HG03521 (cell line): ENCODE measurements around the gene ZBTB46.
"Not testable (repeated sequence)": the region's sequence is repeated elsewhere in the genome, so short reads cannot be mapped to it uniquely, and the experiment has no call there.

ENCODE experiments used
- ATAC-seq: cut with Tn5 transposase; IDR thresholded peaks from one replicate; pipeline ENCODE4 v1.9.1; 2021; ENCODE audit warnings: mild to moderate bottlenecking, moderate library complexity; ENCODE audit not compliant: unreplicated experiment

The ZBTB46 gene

GRCh38 chr20:63737695-63737944 lies 93.4 kb downstream of the ZBTB46 start:
- no peak for ATAC-seq

DNA sequence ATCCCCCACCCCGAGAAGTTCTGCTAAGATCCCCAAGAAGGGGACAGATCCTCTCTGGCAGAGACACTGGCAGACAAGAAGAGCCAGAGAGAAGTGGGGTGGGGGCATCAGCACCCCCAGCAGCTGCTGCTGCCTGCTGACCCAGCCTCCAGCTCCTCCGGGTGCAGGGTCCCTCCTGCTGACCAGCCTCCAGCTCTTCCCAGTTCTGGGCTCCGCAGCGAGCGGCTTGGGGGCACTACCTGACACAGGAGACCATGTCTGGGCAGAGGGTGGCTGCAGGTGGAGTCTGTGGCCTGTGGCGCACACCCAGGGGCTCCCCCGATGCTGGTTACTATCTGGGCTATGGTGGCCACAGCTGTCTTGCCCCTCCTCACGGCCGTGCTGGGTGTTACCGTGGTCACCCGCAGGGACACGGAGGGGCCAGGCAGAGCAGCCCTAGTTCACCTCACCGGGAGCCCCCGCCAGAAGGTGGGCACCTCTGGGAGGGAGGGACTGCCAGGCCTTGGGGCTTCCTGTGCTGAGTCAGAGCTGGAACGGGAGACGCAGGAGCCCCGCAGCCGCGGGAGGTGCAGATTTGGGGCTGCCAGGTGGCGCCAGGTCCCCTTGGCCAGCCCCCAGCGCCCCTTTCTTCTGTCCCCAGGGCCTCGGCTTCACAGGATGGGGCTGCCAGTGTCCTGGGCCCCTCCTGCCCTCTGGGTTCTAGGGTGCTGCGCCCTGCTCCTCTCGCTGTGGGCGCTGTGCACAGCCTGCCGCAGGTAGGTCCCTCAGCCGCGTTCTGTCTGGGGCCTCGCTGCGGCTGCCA lies 94.0 kb downstream of the ZBTB46 start:
- no peak for ATAC-seq

DNA sequence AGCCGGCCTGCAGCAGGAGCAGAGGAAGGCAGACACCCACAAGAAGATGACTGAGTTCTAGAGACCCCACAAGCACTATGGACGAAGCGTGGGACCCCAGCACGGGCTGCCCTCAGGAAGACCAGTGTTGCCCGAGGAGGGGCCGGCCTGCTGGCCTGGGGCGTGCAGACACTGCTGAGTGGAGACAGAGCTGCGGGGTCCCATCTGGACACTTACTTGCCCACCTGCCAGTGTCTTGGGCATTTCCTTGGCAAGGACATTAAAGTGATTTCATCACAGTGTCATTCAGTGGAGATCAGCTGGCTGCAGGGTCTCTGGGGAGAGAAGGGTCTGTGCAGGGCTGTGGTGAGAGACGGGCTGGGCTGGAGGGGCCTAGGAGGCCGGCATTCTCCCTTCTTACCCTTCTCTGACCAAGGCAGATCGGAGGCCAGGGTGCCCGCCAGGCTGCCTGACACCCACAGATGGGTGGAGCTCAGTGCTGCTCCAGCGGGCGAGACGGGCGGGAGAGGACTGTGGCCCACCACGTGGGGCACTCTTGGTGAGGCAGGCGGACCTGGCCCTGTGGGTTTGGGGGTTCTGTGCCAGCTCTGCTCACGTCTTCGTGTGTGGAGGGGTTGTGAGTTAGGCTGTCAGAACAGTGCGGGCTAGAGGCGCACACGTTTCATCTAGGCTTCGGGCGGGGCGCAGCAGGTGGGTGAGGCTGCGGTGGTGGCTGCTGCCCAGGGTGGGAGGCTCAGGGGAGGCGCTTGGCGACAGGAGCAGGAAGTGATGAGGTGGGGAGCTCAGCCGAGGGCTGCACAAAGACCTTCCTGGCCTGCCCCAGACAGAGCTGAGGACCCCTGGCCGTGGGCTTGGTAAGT lies 95.0 kb downstream of the ZBTB46 start, which contains the start of gene LIME1:
Gene LIME1 (plus strand): TSS at position 806 of the 860 bp plus-strand sequence. CDS start 886 bp downstream, outside the sequence.
- ATAC-seq = no peak

DNA sequence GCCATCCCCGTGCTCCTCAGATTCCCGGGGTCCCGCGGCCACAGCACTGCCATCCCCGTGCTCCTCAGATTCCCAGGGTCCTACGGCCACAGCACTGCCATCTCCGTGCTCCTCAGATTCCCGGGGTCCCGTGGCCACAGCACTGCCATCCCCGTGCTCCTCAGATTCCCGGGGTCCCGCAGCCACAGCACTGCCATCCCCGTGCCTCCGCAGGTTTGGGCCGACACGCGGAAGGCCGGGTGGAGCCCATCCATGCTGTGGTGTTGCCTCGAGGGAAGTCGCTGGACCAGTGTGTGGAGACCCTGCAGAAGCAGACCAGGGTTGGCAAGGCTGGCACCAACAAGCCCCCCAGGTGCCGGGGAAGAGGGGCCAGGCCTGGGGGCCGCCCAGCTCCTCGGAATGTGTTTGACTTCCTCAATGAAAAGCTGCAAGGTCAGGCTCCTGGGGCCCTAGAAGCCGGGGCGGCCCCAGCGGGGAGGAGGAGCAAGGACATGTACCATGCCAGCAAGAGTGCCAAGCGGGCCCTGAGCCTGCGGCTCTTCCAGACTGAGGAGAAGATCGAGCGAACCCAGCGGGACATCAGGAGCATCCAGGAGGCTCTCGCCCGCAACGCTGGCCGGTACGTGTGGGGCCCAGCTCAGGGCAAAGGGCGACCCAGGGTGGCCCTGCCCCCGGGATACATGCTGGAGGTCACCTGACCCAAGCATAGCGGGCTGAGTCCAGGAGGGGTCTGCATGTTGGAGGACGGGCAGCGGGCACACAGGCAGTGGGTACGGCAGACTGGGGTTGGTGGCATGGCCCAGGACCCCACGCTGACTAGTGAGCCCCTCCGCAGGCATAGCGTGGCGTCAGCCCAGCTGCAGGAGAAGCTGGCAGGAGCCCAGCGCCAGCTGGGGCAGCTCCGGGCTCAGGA lies 95.9 kb downstream of the ZBTB46 start:
- ATAC-seq = no peak

DNA sequence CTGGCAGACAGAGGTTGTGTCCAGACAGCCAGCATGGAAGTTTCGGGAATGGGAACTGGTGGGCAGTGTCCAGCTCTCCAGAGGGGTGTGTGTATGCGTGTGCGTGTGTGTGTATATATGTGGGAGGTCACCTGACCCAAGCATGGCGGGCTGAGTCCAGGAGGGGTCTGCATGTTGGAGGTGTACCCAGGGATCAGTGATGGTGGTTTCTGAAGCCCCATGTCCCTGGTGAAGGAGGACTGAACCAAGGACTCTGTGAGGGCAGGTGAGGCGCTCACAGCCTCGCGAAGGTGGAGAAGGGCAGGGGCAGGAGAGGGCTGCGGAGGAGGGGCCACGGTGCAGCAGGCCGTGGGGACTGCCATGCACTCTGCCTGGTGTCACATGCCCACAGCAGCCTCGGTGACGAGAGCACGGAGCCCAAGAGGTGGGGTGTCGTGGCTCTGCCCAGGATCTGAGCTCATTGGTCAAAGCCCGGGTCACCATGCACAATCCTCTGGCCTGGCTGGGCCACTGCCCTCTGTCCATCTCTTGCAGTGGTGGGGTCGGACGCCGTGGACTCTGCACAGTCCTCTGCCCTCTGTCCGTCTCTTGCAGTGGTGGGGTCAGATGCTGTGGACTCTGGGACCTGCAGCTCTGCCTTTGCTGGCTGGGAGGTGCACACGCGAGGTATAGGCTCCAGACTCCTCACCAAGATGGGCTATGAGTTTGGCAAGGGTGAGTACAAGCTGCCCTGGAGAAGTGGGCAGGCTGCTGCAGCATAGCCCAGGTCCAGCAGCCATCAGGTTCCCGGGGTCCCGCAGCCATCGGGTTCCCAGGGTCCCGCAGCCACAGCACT lies 96.7 kb downstream of the ZBTB46 start:
- no peak for ATAC-seq

DNA sequence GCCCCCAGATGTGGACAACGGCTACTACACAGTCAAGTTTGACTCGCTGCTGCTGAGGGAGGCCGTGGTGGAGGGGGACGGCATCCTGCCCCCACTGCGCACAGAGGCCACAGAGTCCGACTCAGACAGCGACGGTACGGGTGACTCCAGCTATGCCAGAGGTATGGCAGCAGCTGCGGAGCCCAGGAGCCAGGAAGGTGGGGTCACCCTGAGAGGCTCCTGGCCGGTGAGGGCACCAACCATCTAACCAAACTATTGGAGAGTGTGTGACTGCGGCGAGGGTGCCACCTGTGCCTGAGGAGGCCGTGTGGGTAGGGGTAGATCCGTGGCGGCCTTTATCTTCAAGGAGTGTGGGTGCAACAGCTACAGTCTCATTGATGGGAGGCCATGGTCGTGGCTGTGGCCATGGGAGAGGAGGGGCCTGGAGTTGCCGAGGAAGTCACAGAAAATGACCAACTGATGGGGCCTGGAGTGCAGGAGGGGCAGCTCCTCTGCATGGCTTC lies 97.4 kb downstream of the ZBTB46 start:
- no peak for ATAC-seq

GRCh38 chr20:63733117-63733516 lies 97.9 kb downstream of the ZBTB46 start:
- no peak for ATAC-seq

GRCh38 chr20:63732118-63733095 lies 98.7 kb downstream of the ZBTB46 start:
- ATAC-seq = no peak

- ATAC-seq = no peak
These were observed 99.7 kb downstream of the ZBTB46 start for GRCh38 chr20:63731410-63731809.

GRCh38 chr20:63730189-63730733 lies 100.8 kb downstream of the ZBTB46 start:
- ATAC-seq = not testable (repeated sequence)

- not testable (repeated sequence) for ATAC-seq
These were observed 108.0 kb downstream of the ZBTB46 start for GRCh38 chr20:63722967-63723622.

DNA sequence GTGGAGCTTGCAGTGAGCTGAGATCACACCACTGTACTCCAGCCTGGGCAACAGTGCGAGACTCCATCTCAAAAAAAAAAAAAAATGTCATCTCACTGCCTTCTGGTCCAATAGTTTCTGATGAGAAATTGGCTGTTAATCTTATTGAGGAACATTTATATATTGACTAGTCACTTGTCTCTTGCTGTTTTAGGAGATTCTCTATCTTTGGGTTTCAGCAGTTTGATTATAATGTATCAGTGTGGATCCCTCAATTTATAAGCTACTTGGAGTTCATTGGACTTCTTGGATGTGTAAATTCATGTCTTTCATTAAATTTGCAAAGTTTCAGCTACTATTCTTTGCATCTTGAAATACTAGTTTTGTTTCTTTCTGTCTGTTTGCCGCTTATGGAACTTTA lies 112.1 kb downstream of the ZBTB46 start:
- ATAC-seq = no peak

DNA sequence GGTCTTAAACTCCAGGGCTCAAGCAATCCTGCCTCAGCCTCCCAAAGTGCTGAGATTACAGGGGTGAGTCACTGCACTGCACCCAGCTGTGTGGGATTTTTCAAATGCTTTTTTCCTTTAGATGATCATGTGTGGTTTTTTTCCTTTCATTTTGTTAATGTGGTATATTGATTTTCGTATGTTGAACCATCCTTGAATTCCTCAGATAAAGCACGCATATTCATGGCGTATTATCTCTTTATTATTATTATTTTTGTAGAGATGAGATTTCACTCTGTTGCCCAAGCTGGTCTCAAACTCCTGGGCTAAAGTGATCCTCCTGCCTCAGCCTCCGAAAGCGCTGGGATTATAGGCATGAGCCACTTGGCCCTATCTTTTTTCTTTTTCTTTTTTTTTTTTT lies 116.2 kb downstream of the ZBTB46 start:
- ATAC-seq = no peak

GRCh38 chr20:63712191-63712590 lies 118.9 kb downstream of the ZBTB46 start:
- no peak for ATAC-seq

DNA sequence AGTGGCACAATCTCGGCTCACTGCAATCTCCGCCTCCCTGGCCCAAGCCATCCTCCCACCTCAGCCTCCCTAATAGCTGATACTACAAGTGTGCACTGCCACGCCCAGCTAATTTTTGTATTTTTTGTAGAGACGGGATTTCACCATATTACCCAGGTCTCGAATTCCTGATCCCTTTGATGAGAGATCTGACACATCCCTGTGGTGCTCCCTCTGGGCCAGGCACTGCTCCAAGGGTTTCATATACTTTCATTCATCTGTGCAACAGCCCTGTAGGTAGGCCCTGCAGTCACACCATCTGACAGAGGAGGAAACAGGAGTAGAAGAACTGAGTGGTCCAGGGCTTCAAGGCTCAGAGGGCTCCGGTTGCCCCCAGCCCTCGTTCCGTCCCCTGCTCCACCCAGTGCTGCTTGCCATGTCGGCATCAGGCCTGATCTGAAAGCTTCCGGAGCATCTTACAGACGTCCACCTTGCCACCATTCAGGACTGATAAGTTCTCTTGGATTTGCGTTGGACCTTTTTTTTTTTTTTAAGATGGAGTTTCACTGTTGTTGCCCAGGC lies 119.9 kb downstream of the ZBTB46 start:
- no peak for ATAC-seq

DNA sequence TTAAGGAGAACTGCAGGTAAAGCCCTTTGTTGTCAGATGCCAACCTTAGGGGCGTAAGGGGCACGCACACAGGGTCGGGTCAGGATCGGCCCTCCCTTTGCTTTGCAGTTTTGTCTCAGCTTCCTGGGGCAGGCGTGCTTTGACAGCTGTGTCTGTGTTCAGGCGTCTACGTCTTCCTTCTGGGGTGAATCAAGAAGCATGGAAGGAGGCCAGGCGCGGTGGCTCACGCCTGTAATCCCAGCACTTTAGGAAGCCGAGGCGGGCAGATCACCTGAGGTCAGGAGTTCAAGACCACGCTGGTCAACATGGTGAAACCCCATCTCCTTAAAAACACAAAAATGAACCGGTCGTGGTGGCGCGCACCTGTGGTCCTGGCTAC lies 121.9 kb downstream of the ZBTB46 start:
- ATAC-seq = no peak

GRCh38 chr20:63708301-63709148 lies 122.5 kb downstream of the ZBTB46 start:
- ATAC-seq = no peak
